GM18870 (cell line): Measurements from ENCODE around the gene AXL.

ENCODE experiments used
- ATAC-seq: cut with Tn5 transposase; IDR thresholded peaks from one replicate; pipeline ENCODE4 v1.9.1; 2021; ENCODE audit warnings: moderate library complexity; ENCODE audit not compliant: unreplicated experiment

Gene AXL

DNA sequence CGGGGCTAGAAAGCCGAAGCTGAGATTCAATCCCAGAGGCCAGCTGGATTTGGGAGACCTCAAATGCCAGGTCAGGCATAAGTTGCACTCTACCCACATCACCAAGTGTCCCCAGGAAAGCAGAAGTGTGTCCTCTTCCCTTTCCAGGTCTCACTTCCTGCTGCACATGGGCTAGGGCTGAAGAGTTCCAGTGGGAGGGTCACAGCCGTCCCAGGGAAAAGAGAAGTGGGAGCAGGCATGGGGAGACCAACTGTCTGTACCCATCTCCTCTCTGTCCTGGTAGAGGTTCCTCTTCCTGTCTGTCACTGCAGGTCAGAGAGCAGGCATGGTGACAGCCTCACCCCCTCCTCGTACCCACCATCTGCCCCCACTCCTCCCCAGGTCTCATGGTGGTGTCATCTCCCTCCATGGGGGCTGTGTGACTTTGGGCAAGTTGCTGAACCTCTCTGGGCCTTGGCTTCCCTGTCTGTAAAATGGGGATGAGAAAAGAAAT, 14.8 kb downstream of the AXL start:
- ATAC-seq, result no peak

DNA sequence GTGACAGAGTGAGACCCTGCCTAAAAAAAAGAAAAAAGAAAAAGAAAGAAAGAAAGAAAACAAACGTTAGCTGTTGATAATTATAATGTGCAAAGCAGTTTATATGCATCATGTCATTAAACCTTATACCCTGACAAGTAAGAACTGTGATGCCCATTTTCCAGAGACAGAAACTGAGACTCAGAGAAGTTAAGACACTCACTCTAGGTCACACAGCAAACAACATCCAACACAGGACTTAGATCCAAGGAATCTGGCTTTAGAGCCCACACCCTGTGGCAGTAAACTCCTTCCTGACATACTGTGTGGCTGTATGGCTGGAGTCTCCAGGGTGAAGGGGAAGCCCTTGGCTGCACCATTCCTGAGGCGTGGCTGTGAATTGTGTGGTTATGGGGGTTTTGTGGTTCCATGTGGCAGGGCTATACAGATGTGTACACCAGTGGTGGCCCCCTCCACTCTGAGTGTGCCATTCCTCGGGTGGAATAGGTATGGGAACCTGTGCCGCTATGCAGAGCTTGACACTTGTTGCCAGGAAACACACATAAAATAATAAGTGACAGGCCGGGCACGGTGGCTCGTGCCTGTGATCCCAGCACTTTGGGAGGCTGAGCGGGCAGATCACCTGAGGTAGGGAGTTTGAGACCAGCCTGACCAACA, 15.6 kb downstream of the AXL start:
- no peak for ATAC-seq

DNA sequence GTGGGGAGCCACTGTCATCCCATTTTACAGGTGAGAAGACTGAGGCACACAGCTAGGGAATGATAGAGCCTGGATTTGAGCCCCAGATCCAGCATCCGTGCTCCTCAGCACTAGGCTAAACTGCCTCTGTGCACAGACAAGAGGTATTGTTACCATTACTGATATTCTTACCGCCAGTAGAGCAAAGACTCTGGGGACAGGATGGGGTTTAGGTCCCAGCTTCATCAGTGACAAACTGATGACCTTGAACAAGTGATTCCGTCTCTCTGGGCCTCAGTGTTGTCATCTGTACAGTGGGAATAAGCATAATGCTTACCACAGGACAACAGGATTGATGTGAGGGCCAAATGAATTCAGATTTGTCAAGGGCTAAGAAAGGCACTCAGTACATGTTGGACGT, 16.5 kb downstream of the AXL start:
- no peak for ATAC-seq

DNA sequence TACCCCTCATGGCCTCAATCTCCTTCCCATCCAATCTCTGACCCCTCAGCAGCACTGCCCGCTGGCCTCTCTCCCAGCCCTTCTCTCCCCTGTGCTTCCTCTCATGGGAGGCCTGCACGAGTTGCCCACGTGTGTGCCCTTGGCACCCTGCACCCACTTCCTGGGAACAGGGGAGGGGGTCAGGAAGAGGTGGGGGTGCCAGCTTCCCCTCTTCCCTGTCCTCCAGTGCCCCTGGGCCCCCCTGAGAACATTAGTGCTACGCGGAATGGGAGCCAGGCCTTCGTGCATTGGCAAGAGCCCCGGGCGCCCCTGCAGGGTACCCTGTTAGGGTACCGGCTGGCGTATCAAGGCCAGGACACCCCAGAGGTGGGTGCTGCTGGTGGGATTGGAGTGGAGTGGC, 19.2 kb downstream of the AXL start:
- ATAC-seq, result no peak

DNA sequence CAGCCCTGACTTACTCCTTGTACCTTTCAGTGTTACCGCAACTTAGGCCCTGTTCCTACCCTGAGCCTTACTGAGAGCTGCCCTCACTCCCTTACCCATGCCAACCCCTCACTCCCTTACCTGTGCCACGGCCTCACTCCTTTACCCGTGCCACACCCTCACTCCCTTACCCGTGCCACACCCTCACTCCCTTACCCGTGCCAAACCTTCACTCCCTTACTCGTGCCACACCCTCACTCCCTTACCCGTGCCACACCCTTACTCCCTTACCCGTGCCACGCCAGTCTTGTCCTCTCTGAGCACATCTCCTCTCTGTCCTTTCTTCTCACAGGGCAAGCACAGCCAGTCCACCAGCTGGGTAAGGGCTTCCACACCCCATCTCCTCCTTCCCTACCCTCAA, 20.3 kb downstream of the AXL start:
- ATAC-seq, result no peak

DNA sequence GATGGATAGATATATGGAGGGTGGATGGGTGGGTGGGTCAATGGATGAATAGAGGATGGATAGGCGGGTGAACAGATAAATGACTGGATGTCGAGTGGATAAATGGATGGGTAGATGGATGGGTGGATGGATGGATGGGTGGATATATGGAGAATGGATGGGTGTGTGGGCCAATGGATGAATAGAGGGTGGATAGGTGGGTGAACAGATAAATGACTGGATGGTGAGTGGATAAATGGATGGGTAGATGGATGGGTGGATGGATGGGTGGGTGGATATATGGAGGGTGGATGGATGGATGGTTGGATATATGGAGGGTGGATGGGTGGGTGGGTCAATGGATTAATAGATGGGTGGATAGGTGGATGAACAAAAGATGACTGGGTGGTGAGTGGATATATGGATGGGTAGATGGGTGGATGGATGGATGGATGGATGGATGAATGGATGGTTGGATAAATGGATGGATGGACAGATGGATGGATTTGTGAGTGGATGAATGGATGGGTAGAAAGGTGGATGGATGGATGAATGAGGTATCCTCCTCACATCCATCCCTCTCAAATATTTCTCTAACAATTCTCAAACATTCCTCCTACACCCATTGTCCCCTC, 21.0 kb downstream of the AXL start:
- no peak for ATAC-seq

DNA sequence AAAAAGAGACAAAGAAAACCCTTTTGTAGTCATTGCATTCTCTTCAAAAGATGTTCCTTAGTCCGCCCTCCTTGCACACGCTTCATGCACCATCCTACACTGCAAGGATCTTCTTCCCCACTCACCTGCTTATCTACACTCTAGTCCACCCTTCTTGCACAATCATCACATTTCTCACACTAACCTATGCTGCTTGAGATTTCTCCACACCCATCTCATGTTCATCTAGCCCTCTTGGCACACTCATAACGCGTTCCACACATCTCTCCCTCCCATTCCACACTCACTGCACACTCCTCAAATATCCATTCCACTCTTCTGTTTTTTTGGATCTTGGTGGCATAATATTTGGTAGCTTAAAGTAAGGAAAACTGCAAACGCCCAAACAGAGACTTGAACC, 22.8 kb downstream of the AXL start:
- no peak for ATAC-seq

DNA sequence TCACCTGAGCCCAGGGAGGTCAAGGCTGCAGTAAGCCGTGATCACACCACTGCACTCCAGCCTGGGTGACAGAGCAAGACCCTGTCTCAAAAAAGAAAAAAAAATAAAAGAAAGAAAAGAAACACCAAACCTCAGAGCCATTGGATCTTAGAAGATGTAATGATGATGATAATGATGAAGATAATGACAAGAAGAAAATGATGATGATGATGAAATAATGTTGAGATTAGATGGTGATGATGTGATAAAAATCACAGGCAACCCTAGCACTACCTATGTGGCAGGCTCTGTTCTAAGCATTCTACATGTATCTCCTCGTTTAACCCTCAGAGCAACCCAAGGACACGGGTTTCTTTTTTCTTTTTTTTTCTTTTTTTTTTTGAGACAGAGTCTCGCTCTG, 25.1 kb downstream of the AXL start:
- no peak for ATAC-seq

DNA sequence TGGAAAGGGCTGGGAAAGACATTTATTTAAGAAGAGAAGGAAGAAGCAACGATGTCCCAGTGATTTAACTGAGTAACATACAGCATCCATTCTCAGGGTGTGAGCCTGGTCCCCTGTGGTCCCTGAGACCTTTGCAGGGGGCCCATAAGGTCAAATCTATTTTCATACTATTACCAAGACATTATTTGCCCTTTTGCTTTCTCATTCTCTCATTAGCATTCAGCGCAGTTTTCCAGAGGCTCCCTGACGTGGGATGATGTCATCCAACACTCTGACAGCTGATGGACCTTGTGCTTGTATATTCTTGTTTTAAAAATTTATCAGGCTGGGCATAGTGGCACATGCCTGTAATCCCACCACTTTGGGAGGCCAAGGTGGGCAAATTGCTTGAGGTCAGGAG, 26.8 kb downstream of the AXL start:
- ATAC-seq, result no peak

DNA sequence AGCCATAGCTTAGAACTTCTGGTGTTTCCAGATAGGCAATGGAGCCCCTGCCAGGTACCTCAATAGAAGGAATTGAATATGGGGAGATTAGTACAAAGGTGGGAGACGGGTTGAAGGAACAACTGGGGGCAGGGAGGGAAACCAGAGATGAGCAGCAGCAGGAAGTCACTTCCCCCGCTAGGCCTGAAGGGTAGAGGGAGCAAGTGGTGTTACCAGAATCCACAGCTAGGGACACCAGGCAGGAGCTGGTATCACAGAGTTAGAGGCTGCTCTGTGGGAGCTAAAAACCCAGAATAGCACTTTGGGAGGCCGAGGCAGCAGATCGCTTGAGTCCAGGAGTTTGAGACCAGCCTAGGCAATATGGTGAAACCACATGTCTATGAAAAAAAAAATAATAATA, 29.9 kb downstream of the AXL start:
- ATAC-seq, result no peak

DNA sequence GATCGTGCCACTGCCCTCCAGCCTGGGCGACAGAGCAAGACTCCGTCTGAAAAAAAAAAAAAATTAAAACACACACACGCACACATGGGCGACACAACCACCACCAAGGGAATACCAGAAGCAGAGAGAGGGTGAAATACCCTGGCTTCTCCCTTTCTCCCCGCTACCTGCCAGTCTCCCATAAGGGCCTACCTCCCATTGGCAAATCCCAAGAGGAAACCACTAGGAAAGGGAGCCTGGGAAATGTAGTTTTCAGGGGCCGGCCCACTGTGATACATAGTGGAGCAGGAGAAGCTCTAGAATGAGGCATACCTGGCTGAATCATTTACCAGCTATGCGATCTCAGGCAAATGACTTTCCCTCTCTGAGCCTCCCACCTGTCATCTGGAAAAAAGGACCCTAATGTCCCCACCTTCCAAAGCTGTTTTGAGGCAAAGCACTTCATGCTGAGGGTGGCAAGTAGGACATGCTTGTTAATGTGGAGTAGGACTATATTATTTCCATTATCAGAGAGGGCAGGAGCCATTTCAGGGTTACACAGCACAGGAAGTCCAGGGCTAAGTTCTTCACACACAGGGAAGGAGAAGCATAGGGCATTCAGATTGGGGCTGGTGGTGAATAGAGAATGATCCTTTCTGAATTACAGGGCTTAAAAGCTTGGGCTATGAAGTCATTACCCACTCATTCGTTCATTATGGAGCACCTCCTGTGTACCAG, 30.8 kb downstream of the AXL start:
- ATAC-seq, result no peak

DNA sequence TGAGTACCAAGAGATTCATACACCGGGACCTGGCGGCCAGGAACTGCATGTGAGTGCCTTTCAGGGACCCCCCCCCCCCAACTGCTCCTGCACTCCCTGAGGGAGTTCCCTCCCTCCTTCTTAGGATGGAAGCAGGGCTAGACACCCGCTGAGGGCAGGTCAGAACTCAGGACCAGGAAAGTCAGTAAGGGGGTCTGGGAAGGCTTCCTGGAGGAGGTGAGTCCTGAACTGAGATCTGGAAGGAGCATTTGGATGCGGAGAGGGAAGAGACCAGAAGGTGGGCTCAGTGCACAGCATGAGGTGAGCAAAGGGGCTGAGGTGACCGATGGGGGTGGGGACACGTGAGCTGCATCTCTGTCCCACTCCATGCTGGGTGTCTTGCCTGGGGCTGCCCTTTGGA, 34.6 kb downstream of the AXL start:
- no peak for ATAC-seq

DNA sequence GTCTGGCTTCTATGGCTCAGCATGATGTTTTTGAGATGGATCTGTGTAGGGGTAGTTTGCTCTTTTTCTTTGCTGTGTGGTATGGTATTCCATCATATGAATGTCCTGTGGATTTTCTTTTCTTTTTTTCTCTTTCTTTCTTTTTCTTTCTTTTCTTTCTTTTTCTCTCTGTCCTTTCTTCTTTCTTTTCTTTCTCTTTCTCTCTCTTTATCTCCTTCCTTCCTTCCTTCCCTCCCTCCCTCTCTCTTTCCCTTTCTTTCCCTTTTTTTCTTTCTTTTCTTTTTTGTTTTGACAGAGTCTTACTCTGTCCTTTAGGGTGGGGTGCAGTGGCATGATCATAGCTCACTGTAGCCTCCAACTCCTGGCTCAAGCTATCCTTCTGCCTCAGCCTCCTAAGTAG, 36.1 kb downstream of the AXL start:
- ATAC-seq, result no peak

DNA sequence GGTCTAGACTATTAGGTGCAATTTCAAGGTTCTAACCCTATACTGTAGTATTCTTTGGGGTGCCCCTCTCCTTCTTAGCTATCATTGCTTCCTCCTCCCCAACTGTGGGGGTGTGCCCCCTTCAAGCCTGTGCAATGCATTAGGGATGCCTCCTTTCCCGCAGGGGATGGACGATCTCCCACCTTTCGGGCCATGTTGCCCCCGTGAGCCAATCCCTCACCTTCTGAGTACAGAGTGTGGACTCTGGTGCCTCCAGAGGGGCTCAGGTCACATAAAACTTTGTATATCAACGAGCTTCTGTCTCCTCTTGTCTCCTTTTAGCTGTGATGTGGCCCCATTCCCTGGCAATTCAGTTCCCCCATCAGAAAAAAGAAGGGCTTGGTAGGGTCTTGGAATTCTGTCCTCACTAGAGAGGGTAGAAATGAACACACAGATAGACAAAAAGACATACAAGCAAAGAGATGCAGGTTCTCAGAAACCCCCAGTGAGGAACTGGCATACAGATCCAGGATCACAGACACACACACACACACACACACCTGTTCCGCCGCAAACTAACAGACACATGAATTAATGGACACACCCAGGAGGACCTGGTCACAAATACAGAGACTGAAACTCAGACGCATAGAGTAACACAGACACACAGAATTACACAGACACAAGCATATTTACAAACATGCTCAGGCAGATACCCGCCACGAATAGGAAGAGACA, 42.6 kb downstream of the AXL start:
- no peak for ATAC-seq

DNA sequence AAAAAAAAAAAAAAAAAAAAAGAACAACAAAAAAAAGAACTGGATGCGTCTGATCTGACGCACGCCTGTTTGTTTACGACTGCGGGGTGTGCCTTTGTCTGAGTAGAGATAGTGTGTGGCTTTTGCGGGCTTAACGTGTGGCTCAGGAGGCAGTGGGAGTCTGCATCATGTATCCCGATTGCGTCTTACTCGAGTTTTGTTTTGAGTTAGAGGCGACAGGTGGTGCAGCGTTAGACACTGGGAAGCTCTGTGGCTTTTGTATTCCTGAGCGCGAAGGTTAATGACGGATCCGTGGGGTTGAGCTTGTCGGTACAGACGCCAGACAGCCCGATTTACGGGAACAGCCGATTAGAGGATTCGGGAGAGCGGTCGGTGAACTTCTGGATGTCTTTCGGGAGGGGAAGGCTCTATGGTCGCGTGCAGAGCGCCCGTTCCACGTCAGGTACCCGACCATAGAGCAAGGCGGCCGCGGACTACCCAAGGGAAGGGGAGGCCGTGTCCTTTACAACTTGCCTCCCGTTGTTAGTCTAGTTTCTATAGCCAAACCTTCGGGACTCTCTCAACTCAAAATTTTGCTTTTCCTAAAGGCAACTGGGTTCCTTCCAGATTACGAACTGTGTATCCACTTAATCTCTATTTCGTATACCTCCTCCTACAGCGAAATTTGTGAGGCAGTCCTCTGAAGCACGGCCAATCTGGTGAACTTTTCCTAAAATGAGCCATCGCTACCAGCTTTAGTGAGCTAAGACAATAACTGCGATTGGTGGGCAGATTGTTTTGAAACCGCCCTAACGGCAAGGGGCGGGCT, 44.2 kb downstream of the AXL start:
- ATAC-seq, result peak; percentile 1

DNA sequence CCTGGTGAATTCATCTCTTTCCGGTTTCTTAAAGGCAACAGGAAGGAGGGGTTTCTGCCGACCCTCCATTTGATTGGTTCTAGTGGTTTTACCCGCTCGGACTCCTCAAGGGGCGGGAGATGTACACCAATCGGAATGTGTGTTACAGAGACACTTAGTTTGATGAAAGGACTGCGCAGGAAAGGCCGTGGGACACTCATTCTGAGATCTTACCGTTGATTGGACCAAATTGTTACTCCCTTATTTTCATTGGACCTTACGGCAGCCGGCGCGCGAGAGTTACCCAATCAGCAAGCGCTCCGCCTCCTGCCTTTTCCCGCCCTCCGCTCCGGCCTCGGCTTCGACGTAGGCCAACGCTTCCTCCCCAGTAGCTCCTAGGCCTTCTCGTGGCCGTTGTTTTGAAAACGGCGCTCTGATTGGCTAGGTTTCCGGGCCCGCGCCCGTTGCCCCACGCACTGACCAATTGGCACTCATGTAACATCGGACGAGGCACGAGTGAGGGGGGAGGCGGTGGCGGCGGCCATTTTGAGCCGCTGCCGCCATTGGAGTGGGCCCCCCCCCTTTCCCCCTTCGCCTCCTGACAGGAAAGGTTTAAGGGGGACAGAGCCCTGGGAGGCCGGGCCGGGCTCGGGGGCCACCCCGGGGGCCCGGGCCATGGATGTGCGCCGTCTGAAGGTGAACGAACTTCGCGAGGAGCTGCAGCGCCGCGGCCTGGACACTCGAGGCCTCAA, 45.0 kb downstream of the AXL start, which contains the start of gene HNRNPUL1:
Gene HNRNPUL1 (plus strand): TSS at position 523 of the 731 bp plus-strand sequence. CDS start 132 bp downstream, at position 655.
- peak; percentile 82 for ATAC-seq

DNA sequence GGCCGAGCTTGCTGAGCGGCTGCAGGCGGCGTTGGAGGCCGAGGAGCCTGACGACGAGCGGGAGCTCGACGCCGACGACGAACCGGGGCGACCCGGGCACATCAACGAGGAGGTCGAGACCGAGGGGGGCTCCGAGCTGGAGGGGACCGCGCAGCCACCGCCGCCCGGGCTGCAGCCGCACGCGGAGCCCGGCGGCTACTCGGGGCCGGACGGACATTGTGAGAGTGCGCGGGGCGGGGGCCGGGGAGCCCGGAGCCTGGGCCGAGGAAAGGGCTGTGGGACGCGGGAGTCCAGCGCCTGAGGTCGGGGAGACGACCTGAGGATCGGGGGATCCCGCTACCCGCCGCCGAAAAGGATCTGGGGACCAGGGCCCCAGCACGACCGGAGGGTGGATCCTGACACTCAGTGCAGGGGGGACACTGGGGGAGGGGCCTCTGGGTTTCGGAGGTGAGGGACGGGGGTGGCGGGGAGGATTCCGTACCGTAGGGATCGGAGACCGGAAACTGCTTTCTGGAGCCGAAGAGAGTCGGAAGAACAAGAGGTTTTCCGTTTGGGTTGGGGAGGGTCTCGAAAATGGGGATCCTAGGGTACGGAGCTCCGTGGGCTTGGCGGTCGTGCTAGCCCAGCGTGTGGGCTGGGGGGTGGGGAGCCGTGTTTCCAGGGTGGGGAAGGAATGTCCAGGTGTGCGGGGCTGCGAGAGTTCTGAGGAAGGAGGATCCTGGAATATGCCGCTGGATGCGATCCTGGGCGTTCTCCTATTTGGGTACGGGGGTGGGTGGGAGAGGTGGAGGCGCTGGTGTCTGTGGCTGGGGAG, 45.8 kb downstream of the AXL start:
- no peak for ATAC-seq

DNA sequence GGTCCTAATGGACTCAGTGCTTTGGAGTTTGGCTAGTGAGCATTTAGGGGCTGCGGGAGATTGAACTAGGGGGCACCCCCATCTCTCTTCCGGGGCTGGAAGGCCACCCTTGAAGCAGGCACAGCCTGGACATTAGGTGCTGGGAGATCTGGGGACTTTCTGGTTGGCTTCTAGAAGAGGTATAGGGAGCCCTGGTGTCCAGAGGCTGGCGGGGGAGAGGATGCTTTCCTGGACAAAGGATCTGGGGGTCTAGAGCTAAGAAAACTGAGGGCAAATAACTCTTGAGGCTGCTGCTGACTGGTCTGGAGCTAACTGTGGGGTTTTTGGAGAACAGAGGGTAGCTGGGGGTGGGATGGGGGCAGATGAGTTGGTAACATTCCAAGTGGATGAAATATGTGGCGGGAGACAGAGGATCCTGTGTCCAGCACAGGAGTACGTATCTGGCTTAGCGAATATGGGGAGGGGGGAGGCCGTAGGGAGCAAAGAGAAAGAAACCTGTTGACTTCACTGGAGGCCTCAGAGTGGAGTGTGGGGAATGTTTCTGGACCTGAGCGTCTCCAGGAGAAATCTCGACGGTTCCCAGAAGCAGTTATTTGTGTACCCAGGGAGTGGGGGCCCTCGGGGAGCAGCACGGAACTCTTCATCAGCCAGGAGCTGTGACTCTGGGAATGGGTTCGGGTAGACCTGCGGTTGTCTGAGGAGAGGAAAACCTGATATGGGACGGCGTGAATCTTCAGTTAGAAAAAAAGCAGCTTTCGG, 46.6 kb downstream of the AXL start:
- ATAC-seq, result no peak
